ENCODE measurements around the gene MTERF4.

- no peak for TF ChIP-seq CTCF (IDR thresholded peaks at IDR 0.05)
- no peak for TF ChIP-seq POLR2A (IDR thresholded peaks at IDR 0.05)
These were observed 19.6 kb downstream of the MTERF4 start for GRCh38 chr2:241082341-241083090.

All from uterus (tissue), 2 donors.